ENCODE measurements around the gene ATP7B.

- TF ChIP-seq POLR2AphosphoS5 (IDR thresholded peaks at IDR 0.05; ENCODE audit: low read depth), result no peak
- no peak for TF ChIP-seq CTCF (conservative IDR thresholded peaks at IDR 0.05; ENCODE audit: low read depth in 2 of 2)
- TF ChIP-seq JUNB (IDR thresholded peaks at IDR 0.05; ENCODE audit: unreplicated experiment), result no peak
- no peak for TF ChIP-seq EZH2phosphoT487 (IDR thresholded peaks at IDR 0.05; ENCODE audit: unreplicated experiment)
- no peak for TF ChIP-seq REST (IDR thresholded peaks at IDR 0.05; ENCODE audit: unreplicated experiment)
- no peak for TF ChIP-seq EZH2 (IDR thresholded peaks at IDR 0.05; ENCODE audit: low read depth, unreplicated experiment)
- TF ChIP-seq ZNF114 (CRISPR knock-in tag; IDR thresholded peaks at IDR 0.05), result no peak
- TF ChIP-seq ZNF331 (CRISPR knock-in tag; IDR thresholded peaks at IDR 0.05; ENCODE audit: low read depth), result no peak
- TF ChIP-seq ETS1 (IDR thresholded peaks at IDR 0.05), result no peak
- no peak for TF ChIP-seq CREB1 (CRISPR knock-in tag; IDR thresholded peaks at IDR 0.05; ENCODE audit: low read depth)
- no peak for TF ChIP-seq NANOG (IDR thresholded peaks at IDR 0.05; ENCODE audit: borderline replicate concordance)
Observed at GRCh38 chr13:51974482-51974881, 36.8 kb downstream of the ATP7B start.
